Cortex of kidney (tissue), 1 donor: Measurements from ENCODE around the gene NSMCE1.
"Not testable (repeated sequence)": the region's sequence is repeated elsewhere in the genome, so short reads cannot be mapped to it uniquely, and the experiment has no call there.

Experiments
- DNase-seq: peaks from one replicate; lab custom pipeline; 2025; lab: John Stamatoyannopoulos, UW

Gene NSMCE1

GRCh38 chr16:27272076-27272475 lies 3.5 kb upstream of the NSMCE1 start:
- no peak for DNase-seq

GRCh38 chr16:27270349-27270748 lies 1.8 kb upstream of the NSMCE1 start:
- no peak for DNase-seq

- no peak for DNase-seq
Measured at GRCh38 chr16:27269300-27270150, 953 bp upstream of the NSMCE1 start.

GRCh38 chr16:27267037-27267677 lies 1.4 kb downstream of the NSMCE1 start:
- no peak for DNase-seq

GRCh38 chr16:27265982-27266381 lies 2.6 kb downstream of the NSMCE1 start:
- no peak for DNase-seq

- DNase-seq = no peak
Measured at GRCh38 chr16:27264151-27264550, 4.4 kb downstream of the NSMCE1 start.

GRCh38 chr16:27262904-27263423 lies 5.6 kb downstream of the NSMCE1 start:
- not testable (repeated sequence) for DNase-seq

- DNase-seq = no peak
Measured at GRCh38 chr16:27259710-27260109, 8.9 kb downstream of the NSMCE1 start.

- DNase-seq = no peak
Measured at GRCh38 chr16:27258241-27258734, 10.3 kb downstream of the NSMCE1 start.

GRCh38 chr16:27257271-27257670 lies 11.3 kb downstream of the NSMCE1 start:
- no peak for DNase-seq

- no peak for DNase-seq
Measured at GRCh38 chr16:27256861-27257260, 11.7 kb downstream of the NSMCE1 start.

GRCh38 chr16:27254262-27254811 lies 14.2 kb downstream of the NSMCE1 start:
- DNase-seq = no peak

- DNase-seq = no peak
Measured at GRCh38 chr16:27253526-27253930, 15.0 kb downstream of the NSMCE1 start.

- DNase-seq = no peak
Measured at GRCh38 chr16:27252206-27252585, 16.4 kb downstream of the NSMCE1 start.

- no peak for DNase-seq
Measured at GRCh38 chr16:27251541-27252205, 16.9 kb downstream of the NSMCE1 start.

GRCh38 chr16:27248886-27249285 lies 19.7 kb downstream of the NSMCE1 start:
- not testable (repeated sequence) for DNase-seq

- no peak for DNase-seq
Measured at GRCh38 chr16:27248036-27248435, 20.5 kb downstream of the NSMCE1 start.

GRCh38 chr16:27247076-27247475 lies 21.5 kb downstream of the NSMCE1 start:
- DNase-seq = not testable (repeated sequence)

GRCh38 chr16:27246439-27246838 lies 22.1 kb downstream of the NSMCE1 start:
- no peak for DNase-seq

GRCh38 chr16:27245276-27246172 lies 23.0 kb downstream of the NSMCE1 start:
- DNase-seq = no peak

- DNase-seq = no peak
Measured at GRCh38 chr16:27244363-27244755, 24.2 kb downstream of the NSMCE1 start.
